Measurements from ENCODE around the gene TARBP1.

The TARBP1 gene

DNA sequence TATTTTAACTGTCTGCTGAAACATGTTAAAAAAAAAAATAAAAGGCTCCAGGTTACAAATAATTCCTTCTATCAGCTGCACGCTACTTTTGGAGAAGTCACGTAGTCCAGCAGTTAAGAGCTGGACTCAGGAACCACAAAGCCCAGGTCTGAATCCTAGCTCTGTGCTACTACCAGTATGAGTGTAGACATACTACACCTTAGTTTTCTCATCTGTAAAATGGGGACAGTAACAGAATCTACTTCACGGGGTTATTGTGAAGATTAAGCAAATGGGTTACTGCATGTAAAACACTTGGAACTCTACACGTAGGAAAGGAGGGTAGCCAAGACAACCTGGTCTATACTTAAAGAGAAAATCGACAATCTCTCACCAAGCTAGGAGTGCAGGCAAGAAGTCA, 48.3 kb downstream of the TARBP1 start:
- Histone ChIP-seq H3K27me3 (ENCODE audit: insufficient read depth, low read length, poor library complexity) (no peaks in the 10 kb centered on the region), H3K4ac (ENCODE audit: low read depth, low read length) (no peak overlapping the region), H4K8ac (ENCODE audit: low read depth, low read length) (no peak overlapping the region), H3K23ac (ENCODE audit: low read length) (no peak overlapping the region), H2BK15ac (replicated peaks; ENCODE audit: low read depth) (no peak overlapping the region), H4K5ac (ENCODE audit: low read length) (no peak overlapping the region), H3K79me2 (ENCODE audit: control insufficient read depth, insufficient read depth, low read length) (no peaks in the 10 kb centered on the region), H3K27ac (ENCODE audit: low read depth, low read length) (no peak overlapping the region), H3K4me3 (ENCODE audit: low read length) (no peak overlapping the region), H3K56ac (ENCODE audit: low read length) (no peak overlapping the region), H3K4me1 (ENCODE audit: control insufficient read depth, low read depth, low read length) (no peaks in the 10 kb centered on the region), H3K18ac (ENCODE audit: low read length) (no peak overlapping the region), H3K79me1 (ENCODE audit: low read length) (no peaks in the 10 kb centered on the region), H2AK5ac (ENCODE audit: low read length) (no peak overlapping the region), H3K4me2 (ENCODE audit: low read length) (no peak overlapping the region), H2BK120ac (ENCODE audit: low read depth, low read length) (no peak overlapping the region), H3K36me3 (ENCODE audit: control insufficient read depth, insufficient read depth, low read length) (peaks cover 2% of the 10 kb centered on the region), H3K9ac (ENCODE audit: low read length) (no peak overlapping the region), H2BK5ac (ENCODE audit: low read length) (no peak overlapping the region)
- WGBS (ENCODE audit: extremely low coverage, insufficient coverage, low lambda C conversion rate), result no CpG with 5 or more reads among the region's 5 CpGs
- no peak for DNase-seq

DNA sequence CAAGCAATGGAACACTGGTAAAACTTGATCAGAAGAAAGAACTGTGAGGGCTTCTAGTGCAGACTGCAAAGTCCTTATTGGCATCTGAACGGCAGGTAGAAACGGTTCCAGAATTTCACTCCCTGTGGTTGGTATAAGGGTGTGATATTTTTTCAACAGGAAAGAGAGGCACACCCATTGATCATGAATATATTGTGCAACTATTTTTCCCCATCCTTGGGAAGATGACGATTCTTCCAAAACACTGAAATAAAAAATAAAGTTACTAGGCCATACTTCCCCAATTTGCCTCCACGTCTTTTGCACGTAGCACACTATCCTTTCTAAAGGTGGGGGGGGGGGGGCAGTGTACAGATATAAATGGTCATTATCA, 49.6 kb downstream of the TARBP1 start:
- no CpG with 5 or more reads among the region's 5 CpGs for WGBS (ENCODE audit: extremely low coverage, insufficient coverage, low lambda C conversion rate)
- no peaks in the 10 kb centered on the region for H3K79me2 ChIP-seq (ENCODE audit: control insufficient read depth, insufficient read depth, low read length)
- H3K18ac ChIP-seq (ENCODE audit: low read length), result no peak overlapping the region
- H2BK5ac ChIP-seq (ENCODE audit: low read length), result no peak overlapping the region
- H2BK15ac ChIP-seq (replicated peaks; ENCODE audit: low read depth), result no peak overlapping the region
- H3K4me2 ChIP-seq (ENCODE audit: low read length), result no peak overlapping the region
- H2AK5ac ChIP-seq (ENCODE audit: low read length), result no peak overlapping the region
- H4K5ac ChIP-seq (ENCODE audit: low read length), result no peak overlapping the region
- H3K27me3 ChIP-seq (ENCODE audit: insufficient read depth, low read length, poor library complexity), result no peaks in the 10 kb centered on the region
- H4K8ac ChIP-seq (ENCODE audit: low read depth, low read length), result no peak overlapping the region
- H2BK120ac ChIP-seq (ENCODE audit: low read depth, low read length), result no peak overlapping the region
- H3K4me1 ChIP-seq (ENCODE audit: control insufficient read depth, low read depth, low read length), result no peaks in the 10 kb centered on the region
- H3K36me3 ChIP-seq (ENCODE audit: control insufficient read depth, insufficient read depth, low read length), result peaks cover 2% of the 10 kb centered on the region
- no peak overlapping the region for H3K27ac ChIP-seq (ENCODE audit: low read depth, low read length)
- no peaks in the 10 kb centered on the region for H3K79me1 ChIP-seq (ENCODE audit: low read length)
- H3K56ac ChIP-seq (ENCODE audit: low read length), result no peak overlapping the region
- DNase-seq, result no peak
- H3K23ac ChIP-seq (ENCODE audit: low read length), result no peak overlapping the region
- H3K9ac ChIP-seq (ENCODE audit: low read length), result no peak overlapping the region
- H3K4ac ChIP-seq (ENCODE audit: low read depth, low read length), result no peak overlapping the region
- H3K4me3 ChIP-seq (ENCODE audit: low read length), result no peak overlapping the region

DNA sequence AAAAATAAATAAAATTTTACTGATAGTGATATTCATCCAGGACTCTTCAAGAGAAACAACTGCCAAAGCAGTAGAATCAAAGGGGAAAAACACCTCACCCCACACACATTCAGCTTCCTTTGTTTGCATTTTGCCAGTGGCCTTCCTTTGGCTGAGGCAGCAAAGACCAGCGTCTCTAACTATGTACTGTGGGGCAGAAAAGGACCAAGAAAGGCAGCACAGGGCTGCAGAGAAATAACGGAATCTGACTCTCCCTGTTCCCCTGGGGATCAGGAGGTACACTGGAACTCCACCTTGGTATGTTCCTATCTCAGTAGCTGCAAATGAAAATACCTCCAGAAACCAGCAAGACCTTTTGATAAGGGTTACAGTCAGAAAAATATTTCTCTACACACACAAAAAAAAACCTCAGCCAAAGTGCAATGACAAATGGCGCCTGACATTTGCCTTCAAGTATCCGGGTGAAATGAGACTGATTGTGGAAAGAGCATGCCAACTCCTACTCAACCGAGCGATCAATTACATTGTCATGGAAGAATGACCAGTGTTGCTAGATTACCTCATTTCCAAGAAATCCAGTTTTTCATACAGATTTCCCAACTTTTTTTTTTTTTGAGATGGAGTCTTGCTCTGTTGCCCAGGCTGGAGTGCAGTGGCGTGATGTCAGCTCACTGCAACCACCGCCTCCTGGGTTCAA, 50.9 kb downstream of the TARBP1 start:
- Histone ChIP-seq H3K36me3 (ENCODE audit: control insufficient read depth, insufficient read depth, low read length) (peaks cover 2% of the 10 kb centered on the region), H2BK5ac (ENCODE audit: low read length) (no peak overlapping the region), H4K8ac (ENCODE audit: low read depth, low read length) (no peak overlapping the region), H2BK120ac (ENCODE audit: low read depth, low read length) (no peak overlapping the region), H3K79me1 (ENCODE audit: low read length) (no peaks in the 10 kb centered on the region), H3K56ac (ENCODE audit: low read length) (no peak overlapping the region), H3K4me1 (ENCODE audit: control insufficient read depth, low read depth, low read length) (no peaks in the 10 kb centered on the region), H2AK5ac (ENCODE audit: low read length) (no peak overlapping the region), H3K4ac (ENCODE audit: low read depth, low read length) (no peak overlapping the region), H3K18ac (ENCODE audit: low read length) (no peak overlapping the region), H2BK15ac (replicated peaks; ENCODE audit: low read depth) (no peak overlapping the region), H3K79me2 (ENCODE audit: control insufficient read depth, insufficient read depth, low read length) (no peaks in the 10 kb centered on the region), H3K9ac (ENCODE audit: low read length) (no peak overlapping the region), H3K27ac (ENCODE audit: low read depth, low read length) (no peak overlapping the region), H3K4me2 (ENCODE audit: low read length) (no peak overlapping the region), H3K23ac (ENCODE audit: low read length) (no peak overlapping the region), H4K5ac (ENCODE audit: low read length) (no peak overlapping the region), H3K4me3 (ENCODE audit: low read length) (no peak overlapping the region), H3K27me3 (ENCODE audit: insufficient read depth, low read length, poor library complexity) (no peaks in the 10 kb centered on the region)
- no peak for DNase-seq
- WGBS (ENCODE audit: extremely low coverage, insufficient coverage, low lambda C conversion rate), result no CpG with 5 or more reads among the region's 8 CpGs

DNA sequence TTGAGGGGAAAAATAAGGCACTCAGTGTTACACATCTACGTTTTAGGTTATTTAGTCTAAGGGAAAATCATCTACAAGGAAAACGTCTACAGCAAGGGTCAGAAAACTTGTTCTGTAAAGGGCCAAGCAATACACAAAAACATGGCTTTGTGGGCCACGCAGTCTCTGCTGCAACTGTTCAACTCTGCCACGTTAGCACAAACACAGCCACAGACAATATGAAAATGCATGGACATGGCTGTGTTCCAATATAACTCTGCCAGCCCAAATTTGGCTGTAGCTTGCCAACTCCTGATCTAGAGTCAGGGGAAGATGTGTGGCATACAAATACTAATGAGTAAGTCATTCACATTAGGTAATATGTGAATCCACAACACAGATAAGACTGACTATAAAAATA, 65.0 kb downstream of the TARBP1 start:
- Histone ChIP-seq H3K18ac (ENCODE audit: low read length) (no peak overlapping the region), H3K27ac (ENCODE audit: low read depth, low read length) (no peak overlapping the region), H2BK120ac (ENCODE audit: low read depth, low read length) (no peak overlapping the region), H2AK5ac (ENCODE audit: low read length) (no peak overlapping the region), H3K79me1 (ENCODE audit: low read length) (no peaks in the 10 kb centered on the region), H3K23ac (ENCODE audit: low read length) (no peak overlapping the region), H3K9ac (ENCODE audit: low read length) (no peak overlapping the region), H4K8ac (ENCODE audit: low read depth, low read length) (no peak overlapping the region), H4K5ac (ENCODE audit: low read length) (no peak overlapping the region), H2BK15ac (replicated peaks; ENCODE audit: low read depth) (no peak overlapping the region), H3K27me3 (ENCODE audit: insufficient read depth, low read length, poor library complexity) (no peaks in the 10 kb centered on the region), H2BK5ac (ENCODE audit: low read length) (no peak overlapping the region), H3K56ac (ENCODE audit: low read length) (no peak overlapping the region), H3K4ac (ENCODE audit: low read depth, low read length) (no peak overlapping the region), H3K4me3 (ENCODE audit: low read length) (no peak overlapping the region), H3K79me2 (ENCODE audit: control insufficient read depth, insufficient read depth, low read length) (no peaks in the 10 kb centered on the region), H3K36me3 (ENCODE audit: control insufficient read depth, insufficient read depth, low read length) (no peaks in the 10 kb centered on the region), H3K4me2 (ENCODE audit: low read length) (no peak overlapping the region), H3K4me1 (ENCODE audit: control insufficient read depth, low read depth, low read length) (no peaks in the 10 kb centered on the region)
- WGBS (ENCODE audit: extremely low coverage, insufficient coverage, low lambda C conversion rate), result no CpG with 5 or more reads among the region's 4 CpGs
- no peak for DNase-seq

DNA sequence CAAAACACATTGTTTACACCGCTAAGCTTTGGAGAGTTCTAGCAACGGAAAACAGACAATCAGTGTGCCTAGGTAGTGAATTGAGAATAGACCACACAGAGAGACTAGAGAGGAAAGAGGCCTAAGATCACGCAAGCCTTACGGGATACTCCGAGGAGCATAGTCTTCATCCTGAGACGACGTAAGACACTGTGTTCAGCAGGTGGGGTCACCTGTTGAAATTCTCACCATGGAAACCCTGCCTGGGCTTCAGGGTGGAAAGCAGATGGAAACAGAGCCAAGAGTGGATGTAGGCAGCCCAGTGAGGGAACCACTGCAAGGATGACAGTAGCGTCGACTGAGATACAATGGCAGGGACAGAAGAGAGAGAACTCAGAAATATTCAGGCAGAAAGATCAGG, 65.5 kb downstream of the TARBP1 start:
- no peak overlapping the region for H2BK15ac ChIP-seq (replicated peaks; ENCODE audit: low read depth)
- no peaks in the 10 kb centered on the region for H3K36me3 ChIP-seq (ENCODE audit: control insufficient read depth, insufficient read depth, low read length)
- no peak overlapping the region for H3K4me3 ChIP-seq (ENCODE audit: low read length)
- no peaks in the 10 kb centered on the region for H3K27me3 ChIP-seq (ENCODE audit: insufficient read depth, low read length, poor library complexity)
- H3K79me2 ChIP-seq (ENCODE audit: control insufficient read depth, insufficient read depth, low read length), result no peaks in the 10 kb centered on the region
- no peak overlapping the region for H3K9ac ChIP-seq (ENCODE audit: low read length)
- H2BK5ac ChIP-seq (ENCODE audit: low read length), result no peak overlapping the region
- H3K18ac ChIP-seq (ENCODE audit: low read length), result no peak overlapping the region
- no peaks in the 10 kb centered on the region for H3K4me1 ChIP-seq (ENCODE audit: control insufficient read depth, low read depth, low read length)
- no peak overlapping the region for H3K56ac ChIP-seq (ENCODE audit: low read length)
- H3K79me1 ChIP-seq (ENCODE audit: low read length), result no peaks in the 10 kb centered on the region
- no peak overlapping the region for H3K27ac ChIP-seq (ENCODE audit: low read depth, low read length)
- no peak for DNase-seq
- H2BK120ac ChIP-seq (ENCODE audit: low read depth, low read length), result no peak overlapping the region
- no CpG with 5 or more reads among the region's 9 CpGs for WGBS (ENCODE audit: extremely low coverage, insufficient coverage, low lambda C conversion rate)
- no peak overlapping the region for H3K23ac ChIP-seq (ENCODE audit: low read length)
- no peak overlapping the region for H4K8ac ChIP-seq (ENCODE audit: low read depth, low read length)
- H3K4me2 ChIP-seq (ENCODE audit: low read length), result no peak overlapping the region
- no peak overlapping the region for H3K4ac ChIP-seq (ENCODE audit: low read depth, low read length)
- no peak overlapping the region for H2AK5ac ChIP-seq (ENCODE audit: low read length)
- no peak overlapping the region for H4K5ac ChIP-seq (ENCODE audit: low read length)

DNA sequence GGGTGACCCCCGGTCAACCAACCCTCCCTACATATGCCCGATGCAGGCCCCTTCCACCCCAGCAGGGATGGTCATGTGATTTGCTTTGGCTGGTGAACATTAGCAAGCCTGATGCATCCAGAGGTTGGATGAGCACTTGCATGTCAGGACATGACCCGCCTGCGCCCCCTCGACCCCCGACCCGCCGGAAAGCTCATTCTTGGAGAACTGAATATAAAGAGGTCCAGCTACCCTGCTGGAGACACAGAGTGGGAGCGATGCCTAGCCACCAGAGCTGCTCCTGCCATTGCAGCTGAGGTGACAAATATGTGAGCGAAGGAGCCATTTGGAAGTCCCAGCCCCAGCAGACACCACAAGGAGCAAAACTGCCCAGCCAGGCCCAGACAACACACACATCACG, 66.1 kb downstream of the TARBP1 start:
- Histone ChIP-seq H2AK5ac (ENCODE audit: low read length) (no peak overlapping the region), H2BK5ac (ENCODE audit: low read length) (no peak overlapping the region), H2BK15ac (replicated peaks; ENCODE audit: low read depth) (no peak overlapping the region), H4K5ac (ENCODE audit: low read length) (no peak overlapping the region), H3K27me3 (ENCODE audit: insufficient read depth, low read length, poor library complexity) (no peaks in the 10 kb centered on the region), H3K18ac (ENCODE audit: low read length) (no peak overlapping the region), H3K27ac (ENCODE audit: low read depth, low read length) (no peak overlapping the region), H3K79me2 (ENCODE audit: control insufficient read depth, insufficient read depth, low read length) (no peaks in the 10 kb centered on the region), H3K56ac (ENCODE audit: low read length) (no peak overlapping the region), H2BK120ac (ENCODE audit: low read depth, low read length) (no peak overlapping the region), H3K36me3 (ENCODE audit: control insufficient read depth, insufficient read depth, low read length) (no peaks in the 10 kb centered on the region), H3K9ac (ENCODE audit: low read length) (no peak overlapping the region), H3K4me3 (ENCODE audit: low read length) (no peak overlapping the region), H3K23ac (ENCODE audit: low read length) (no peak overlapping the region), H3K4me1 (ENCODE audit: control insufficient read depth, low read depth, low read length) (no peaks in the 10 kb centered on the region), H4K8ac (ENCODE audit: low read depth, low read length) (no peak overlapping the region), H3K4ac (ENCODE audit: low read depth, low read length) (no peak overlapping the region), H3K4me2 (ENCODE audit: low read length) (no peak overlapping the region), H3K79me1 (ENCODE audit: low read length) (no peaks in the 10 kb centered on the region)
- WGBS (ENCODE audit: extremely low coverage, insufficient coverage, low lambda C conversion rate), result no CpG with 5 or more reads among the region's 11 CpGs
- DNase-seq, result no peak

Measured in mesendoderm (in vitro differentiated cells).